T-helper 2 cell treated with Interferon-gamma antibody and Interleukin-4, amounts not matched to agents 5 μg/mL and 100 μg/mL, for 36 hours (primary cell): ENCODE measurements around the gene PLG.
"Not testable (repeated sequence)": the region's sequence is repeated elsewhere in the genome, so short reads cannot be mapped to it uniquely, and the experiment has no call there.

Experiments used
- DNase-seq: peaks from one replicate; pipeline ENCODE4 v3.0.0; 2021; ENCODE audit warnings: low spot score
- H3K27ac Mint-ChIP-seq: one replicate; pipeline ENCODE4 v1.8.0; 2021; ENCODE audit warnings: mild to moderate bottlenecking, mixed read lengths
- H3K27me3 Mint-ChIP-seq: one replicate; pipeline ENCODE4 v1.8.0; 2021; ENCODE audit warnings: low read depth, mixed read lengths
- H3K36me3 Mint-ChIP-seq: one replicate; pipeline ENCODE4 v1.8.0; 2021; ENCODE audit warnings: low read depth, mixed read lengths
- H3K4me1 Mint-ChIP-seq: one replicate; pipeline ENCODE4 v1.8.0; 2021; ENCODE audit warnings: low read depth, mixed read lengths
- H3K4me3 Mint-ChIP-seq: one replicate; pipeline ENCODE4 v1.8.0; 2022; ENCODE audit warnings: mild to moderate bottlenecking, moderate library complexity, mixed read lengths
- H3K9me3 Mint-ChIP-seq: one replicate; pipeline ENCODE4 v1.8.0; 2021; ENCODE audit warnings: mixed read lengths

The PLG gene

DNA sequence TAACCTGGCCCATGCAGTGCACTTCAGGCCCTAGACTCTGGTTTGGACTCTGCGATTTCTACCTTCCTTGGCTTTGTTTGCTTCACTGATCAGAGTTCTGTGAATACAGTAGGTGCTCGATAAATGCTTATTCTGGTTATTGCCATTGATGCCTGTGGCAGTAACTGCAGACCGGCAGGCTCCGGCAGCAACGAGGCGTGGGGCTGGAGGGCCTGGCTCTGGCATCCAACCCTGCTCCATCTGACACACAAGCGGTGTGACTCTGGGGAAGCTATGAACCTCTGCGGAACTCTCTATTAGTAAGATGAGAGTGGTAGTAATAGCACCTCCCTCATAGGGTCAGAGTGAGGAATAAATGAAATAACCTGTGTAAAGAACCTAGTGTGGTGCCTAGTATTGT, 66.1 kb downstream of the PLG start:
- H3K36me3 Mint-ChIP-seq, result no peaks in the 10 kb centered on the region
- H3K4me1 Mint-ChIP-seq, result no peaks in the 10 kb centered on the region
- H3K27ac Mint-ChIP-seq, result no peak overlapping the region
- DNase-seq, result no peak
- H3K4me3 Mint-ChIP-seq, result no peak overlapping the region
- peaks cover 20% of the 10 kb centered on the region for H3K27me3 Mint-ChIP-seq
- H3K9me3 Mint-ChIP-seq, result no peaks in the 10 kb centered on the region

DNA sequence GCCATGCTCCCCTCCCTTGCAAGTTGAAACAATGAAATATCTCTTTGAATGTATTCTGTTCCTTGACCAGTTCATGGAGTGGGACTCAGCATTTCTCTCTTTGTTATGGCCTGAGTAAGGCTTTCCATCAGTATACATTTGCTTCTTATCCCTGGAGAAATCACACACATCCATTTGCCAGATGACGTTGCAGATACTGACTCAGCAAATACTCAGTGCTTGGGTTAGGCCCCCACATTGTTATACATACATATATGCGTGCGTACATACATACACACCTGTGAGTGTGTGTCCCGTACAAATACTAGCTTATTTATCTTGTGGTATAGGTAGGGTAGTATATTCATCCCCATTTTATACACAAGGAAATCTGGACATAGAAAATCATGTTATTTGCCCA, 72.4 kb downstream of the PLG start:
- H3K36me3 Mint-ChIP-seq, result no peaks in the 10 kb centered on the region
- no peaks in the 10 kb centered on the region for H3K9me3 Mint-ChIP-seq
- DNase-seq, result no peak
- H3K4me1 Mint-ChIP-seq, result no peaks in the 10 kb centered on the region
- no peak overlapping the region for H3K4me3 Mint-ChIP-seq
- H3K27me3 Mint-ChIP-seq, result no peaks in the 10 kb centered on the region
- H3K27ac Mint-ChIP-seq, result no peak overlapping the region

DNA sequence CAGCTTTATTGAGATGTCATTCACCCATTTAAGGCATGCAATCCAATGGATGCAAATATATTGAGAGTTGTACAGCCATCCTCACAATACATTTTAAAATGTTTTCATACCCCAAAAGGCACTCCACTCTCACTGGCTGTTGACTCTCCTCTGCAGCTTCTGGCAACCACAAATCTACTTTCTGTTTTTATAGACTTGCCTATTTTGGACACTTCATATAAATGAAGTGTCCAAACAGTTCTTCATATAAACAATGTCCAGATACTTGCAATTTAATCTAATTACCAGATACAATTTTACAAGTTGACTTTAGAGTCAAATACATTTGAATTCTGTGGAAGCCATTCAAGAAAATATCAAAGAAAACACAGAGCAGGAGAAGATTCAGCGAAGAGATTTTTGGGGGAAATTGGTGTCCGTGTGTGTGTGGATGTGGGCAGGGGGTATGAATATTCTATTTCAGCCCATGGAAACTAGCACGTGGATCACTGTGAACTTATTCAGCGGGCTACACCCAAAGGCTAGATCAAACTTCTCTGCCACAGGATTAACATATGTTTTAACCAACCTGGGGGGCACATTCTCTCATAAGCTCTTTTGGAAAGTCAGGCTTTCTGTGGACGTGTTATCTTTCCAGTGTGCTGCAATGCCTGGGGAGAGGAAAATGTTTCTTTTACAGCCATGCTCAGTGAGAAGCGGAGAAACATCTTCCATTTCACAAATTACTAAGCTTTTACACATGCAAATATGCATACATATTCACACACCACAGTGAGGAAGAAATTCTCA, 73.9 kb downstream of the PLG start:
- Mint-ChIP-seq H3K9me3 (no peaks in the 10 kb centered on the region), H3K4me1 (no peaks in the 10 kb centered on the region), H3K27ac (no peak overlapping the region), H3K36me3 (no peaks in the 10 kb centered on the region), H3K4me3 (no peak overlapping the region), H3K27me3 (no peaks in the 10 kb centered on the region)
- no peak for DNase-seq

DNA sequence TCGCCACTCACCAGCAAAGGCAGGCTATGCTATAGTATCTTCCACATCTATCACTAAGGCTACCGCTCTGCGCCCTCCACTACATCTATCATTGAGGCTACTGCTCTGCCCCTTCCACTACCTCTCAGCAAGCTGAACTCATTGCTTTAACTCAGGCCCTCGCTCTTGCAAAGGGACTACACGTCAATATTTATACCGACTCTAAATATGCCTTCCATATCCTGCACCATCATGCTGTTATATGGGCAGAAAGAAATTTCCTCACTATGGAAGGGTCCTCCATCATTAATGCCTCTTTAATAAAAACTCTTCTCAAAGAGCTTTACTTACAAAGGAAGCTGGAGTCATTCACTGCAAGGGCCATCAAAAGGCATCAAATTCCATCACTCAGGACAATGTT, 77.1 kb downstream of the PLG start:
- not testable (repeated sequence) for H3K27ac Mint-ChIP-seq, H3K27me3 Mint-ChIP-seq, H3K4me3 Mint-ChIP-seq, H3K9me3 Mint-ChIP-seq, H3K4me1 Mint-ChIP-seq, DNase-seq, H3K36me3 Mint-ChIP-seq

DNA sequence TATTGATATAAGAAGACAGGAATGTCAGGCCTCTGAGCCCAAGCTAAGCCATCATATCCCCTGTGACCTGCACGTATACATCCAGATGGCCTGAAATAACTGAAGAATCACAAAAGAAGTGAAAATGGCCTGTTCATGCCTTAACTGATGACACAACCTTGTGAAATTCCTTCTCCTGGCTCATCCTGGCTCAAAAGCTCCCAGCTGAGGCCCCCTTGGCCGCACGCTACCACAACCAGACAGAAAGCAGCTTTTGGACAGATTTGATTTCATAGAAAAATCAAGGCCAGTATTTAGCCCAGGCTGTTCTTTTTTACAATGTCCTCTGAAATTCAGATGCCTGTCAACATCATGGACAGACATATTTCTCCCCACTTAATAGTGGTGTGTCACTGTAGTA, 78.6 kb downstream of the PLG start:
- not testable (repeated sequence) for H3K4me3 Mint-ChIP-seq, H3K9me3 Mint-ChIP-seq, H3K36me3 Mint-ChIP-seq, H3K27ac Mint-ChIP-seq, H3K27me3 Mint-ChIP-seq, DNase-seq, H3K4me1 Mint-ChIP-seq

GRCh38 chr6:160781298-160781697, 79.3 kb downstream of the PLG start:
- DNase-seq, result no peak
- Mint-ChIP-seq H3K27ac (no peak overlapping the region), H3K9me3 (no peaks in the 10 kb centered on the region), H3K36me3 (no peaks in the 10 kb centered on the region), H3K27me3 (no peaks in the 10 kb centered on the region), H3K4me3 (no peak overlapping the region), H3K4me1 (no peaks in the 10 kb centered on the region)

GRCh38 chr6:160782228-160782627, 80.2 kb downstream of the PLG start:
- no peak for DNase-seq
- no peak overlapping the region for H3K4me3 Mint-ChIP-seq
- no peaks in the 10 kb centered on the region for H3K36me3 Mint-ChIP-seq
- no peak overlapping the region for H3K27ac Mint-ChIP-seq
- H3K9me3 Mint-ChIP-seq, result peaks cover 2% of the 10 kb centered on the region
- no peaks in the 10 kb centered on the region for H3K27me3 Mint-ChIP-seq
- no peaks in the 10 kb centered on the region for H3K4me1 Mint-ChIP-seq

DNA sequence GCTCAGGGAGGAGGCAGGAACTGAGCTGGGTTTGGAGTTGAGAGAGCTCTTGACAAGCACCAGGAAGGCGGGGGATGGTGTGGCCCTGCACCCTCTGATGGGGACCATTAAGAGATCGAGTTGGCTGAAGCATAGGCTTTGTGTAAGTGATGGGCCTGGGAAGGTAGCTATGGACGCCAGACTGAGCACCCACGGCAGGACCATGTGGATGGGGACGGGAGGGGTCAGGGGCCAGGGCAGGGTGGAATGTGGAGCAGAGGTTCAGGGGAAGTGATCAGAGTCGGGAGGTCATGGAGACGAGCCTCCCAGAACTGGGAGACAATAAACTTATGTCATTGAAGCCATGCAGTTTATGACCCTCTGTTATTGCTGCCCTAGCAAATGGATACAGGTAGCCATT, 81.7 kb downstream of the PLG start:
- DNase-seq, result no peak
- Mint-ChIP-seq H3K27ac (no peak overlapping the region), H3K4me3 (no peak overlapping the region), H3K9me3 (peaks cover 10% of the 10 kb centered on the region), H3K27me3 (no peaks in the 10 kb centered on the region), H3K36me3 (no peaks in the 10 kb centered on the region), H3K4me1 (no peaks in the 10 kb centered on the region)

- H3K36me3 Mint-ChIP-seq, H3K27ac Mint-ChIP-seq, H3K4me1 Mint-ChIP-seq, DNase-seq, H3K27me3 Mint-ChIP-seq, H3K9me3 Mint-ChIP-seq, H3K4me3 Mint-ChIP-seq: not testable (repeated sequence)
Observed at GRCh38 chr6:160788126-160788525, 86.1 kb downstream of the PLG start.

DNA sequence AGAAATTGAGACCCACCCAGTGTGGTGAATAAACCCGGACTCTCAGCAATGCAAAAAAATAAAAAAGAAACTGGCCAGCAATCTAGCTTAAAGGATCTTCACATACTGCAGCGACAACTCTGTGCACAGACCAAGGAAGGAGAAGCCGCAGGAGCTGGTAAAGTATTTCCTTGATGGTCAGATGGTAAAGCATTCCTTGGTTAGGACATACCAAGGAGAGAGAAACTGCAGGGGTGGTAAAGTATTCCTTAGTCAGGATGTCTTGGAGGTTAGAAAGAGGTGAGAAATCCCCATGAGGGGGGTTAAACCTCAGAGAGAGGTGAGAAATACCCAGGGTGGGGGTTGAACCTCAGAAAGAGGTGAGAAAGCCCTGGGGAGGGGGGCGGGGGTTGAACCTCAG, 86.8 kb downstream of the PLG start:
- no peak overlapping the region for H3K27ac Mint-ChIP-seq
- H3K4me3 Mint-ChIP-seq, result no peak overlapping the region
- no peaks in the 10 kb centered on the region for H3K27me3 Mint-ChIP-seq
- no peaks in the 10 kb centered on the region for H3K36me3 Mint-ChIP-seq
- no peaks in the 10 kb centered on the region for H3K4me1 Mint-ChIP-seq
- DNase-seq, result no peak
- H3K9me3 Mint-ChIP-seq, result peaks cover 10% of the 10 kb centered on the region

DNA sequence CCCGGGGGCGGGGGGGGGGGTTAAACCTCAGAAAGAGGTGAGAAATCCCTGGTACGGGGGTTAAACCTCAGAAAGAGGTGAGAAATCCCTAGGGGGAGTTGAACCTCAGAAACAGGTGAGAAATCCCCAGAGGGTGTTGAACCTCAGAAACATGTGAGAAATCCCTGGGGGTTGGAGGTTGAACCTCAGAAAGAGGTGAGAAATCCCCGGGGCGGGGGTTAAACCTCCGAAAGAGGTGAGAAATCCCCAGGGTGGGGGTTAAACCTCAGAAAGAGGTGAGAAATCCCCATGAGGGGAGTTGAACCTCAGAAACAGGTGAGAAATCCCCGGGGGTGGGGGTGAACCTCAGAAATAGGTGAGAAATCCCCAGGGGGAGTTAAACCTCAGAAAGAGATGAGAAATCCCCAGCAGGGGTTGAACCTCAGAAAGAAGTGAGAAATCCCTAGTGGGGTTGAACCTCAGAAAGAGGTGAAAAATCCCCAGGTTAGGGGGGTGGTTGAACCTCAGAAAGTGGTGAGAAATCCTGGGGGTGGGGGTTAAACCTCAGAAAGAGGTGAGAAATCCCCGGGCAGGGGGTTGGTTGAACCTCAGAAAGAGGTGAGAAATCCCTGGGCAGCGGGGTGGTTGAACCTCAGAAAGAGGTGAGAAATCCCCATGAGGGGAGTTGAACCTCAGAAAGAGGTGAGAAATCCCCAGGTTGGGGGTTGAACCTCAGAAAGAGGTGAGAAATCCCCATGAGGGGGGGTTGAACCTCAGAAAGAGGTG, 87.4 kb downstream of the PLG start:
- H3K36me3 Mint-ChIP-seq, result no peaks in the 10 kb centered on the region
- DNase-seq, result no peak
- H3K27ac Mint-ChIP-seq, result no peak overlapping the region
- H3K27me3 Mint-ChIP-seq, result no peaks in the 10 kb centered on the region
- H3K9me3 Mint-ChIP-seq, result peaks cover 10% of the 10 kb centered on the region
- no peaks in the 10 kb centered on the region for H3K4me1 Mint-ChIP-seq
- no peak overlapping the region for H3K4me3 Mint-ChIP-seq

DNA sequence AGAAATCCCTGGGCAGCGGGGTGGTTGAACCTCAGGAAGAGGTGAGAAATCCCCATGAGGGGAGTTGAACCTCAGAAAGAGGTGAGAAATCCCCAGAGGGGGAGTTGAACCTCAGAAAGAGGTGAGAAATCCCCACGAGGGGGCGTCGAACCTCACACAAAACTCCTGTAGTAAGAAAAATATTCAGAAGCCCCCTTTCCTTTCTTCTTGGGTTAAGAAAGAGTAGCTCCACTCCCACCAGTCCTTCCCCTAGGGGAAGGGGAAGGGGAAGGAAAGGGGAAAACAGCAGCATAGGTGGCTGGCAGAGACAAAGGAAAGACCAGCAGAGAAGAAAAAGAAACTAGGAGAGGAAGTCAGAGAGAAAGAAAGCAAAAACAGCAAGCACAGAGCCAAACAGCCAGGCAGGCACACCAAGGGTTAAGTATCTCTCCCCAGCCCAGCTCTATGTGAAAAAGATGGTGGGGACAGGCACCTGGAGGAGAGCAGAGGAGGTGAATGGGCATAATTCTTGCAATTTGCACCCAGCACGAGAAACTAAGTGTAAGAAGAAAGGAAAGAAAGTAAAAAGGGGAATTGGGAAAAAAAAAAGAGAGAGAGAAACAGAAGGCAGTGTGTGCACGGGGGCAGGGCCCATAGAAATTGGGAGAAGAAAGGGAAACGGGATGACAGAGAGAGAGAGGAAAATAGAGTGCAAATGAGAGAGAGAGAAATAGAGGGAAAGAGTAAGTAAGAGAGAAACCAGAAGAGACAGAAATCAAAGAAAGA, 88.2 kb downstream of the PLG start:
- no peak overlapping the region for H3K27ac Mint-ChIP-seq
- no peaks in the 10 kb centered on the region for H3K4me1 Mint-ChIP-seq
- H3K4me3 Mint-ChIP-seq, result no peak overlapping the region
- no peak for DNase-seq
- peaks cover 10% of the 10 kb centered on the region for H3K9me3 Mint-ChIP-seq
- H3K27me3 Mint-ChIP-seq, result no peaks in the 10 kb centered on the region
- H3K36me3 Mint-ChIP-seq, result no peaks in the 10 kb centered on the region

DNA sequence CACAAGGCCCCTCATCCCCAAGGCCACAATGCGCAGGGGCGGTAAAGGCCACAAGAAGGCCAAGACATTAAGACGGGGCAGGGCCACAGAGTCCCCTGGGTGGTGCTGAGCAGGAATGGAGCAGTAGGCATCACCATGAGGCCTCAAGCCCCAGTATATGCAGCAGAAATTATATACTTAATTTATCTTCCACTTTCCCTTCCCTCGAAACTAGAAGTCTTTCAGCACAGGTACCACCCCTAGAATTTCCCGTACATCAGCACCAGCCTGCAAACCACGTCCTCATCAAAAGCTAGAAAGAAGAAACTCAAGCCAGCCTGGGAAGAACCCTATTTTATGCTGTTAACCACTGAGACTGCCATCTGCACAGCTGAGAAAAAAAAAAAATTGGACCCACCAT, 89.4 kb downstream of the PLG start:
- no peaks in the 10 kb centered on the region for H3K27me3 Mint-ChIP-seq
- H3K4me1 Mint-ChIP-seq, result no peaks in the 10 kb centered on the region
- no peaks in the 10 kb centered on the region for H3K36me3 Mint-ChIP-seq
- H3K27ac Mint-ChIP-seq, result no peak overlapping the region
- DNase-seq, result no peak
- no peak overlapping the region for H3K4me3 Mint-ChIP-seq
- peaks cover 10% of the 10 kb centered on the region for H3K9me3 Mint-ChIP-seq

DNA sequence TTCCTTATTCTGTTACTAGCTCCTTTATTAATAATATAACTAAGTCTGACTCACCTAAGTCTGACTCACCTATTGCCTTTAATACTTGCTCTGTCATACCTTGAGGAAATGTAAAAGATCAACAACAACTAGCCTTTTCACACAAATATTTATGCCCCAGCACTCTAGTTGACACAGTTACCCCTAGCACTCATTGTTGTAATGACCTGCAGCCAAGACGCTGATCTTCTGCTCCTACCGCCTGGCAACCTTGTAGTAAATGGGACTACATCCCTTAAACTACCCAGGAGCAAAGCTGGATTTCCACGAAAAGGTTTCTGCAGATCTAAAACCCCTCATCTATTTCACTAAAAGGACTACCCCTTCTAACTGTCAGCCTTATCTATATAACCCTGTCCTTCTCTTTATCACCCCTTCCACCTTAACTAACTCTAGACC, 90.0 kb downstream of the PLG start:
- no peak for DNase-seq
- H3K4me3 Mint-ChIP-seq, result no peak overlapping the region

More for the DNA sequence above, 90.0 kb downstream of the PLG start:
- H3K9me3 Mint-ChIP-seq, result peaks cover 13% of the 10 kb centered on the region
- H3K27ac Mint-ChIP-seq, result no peak overlapping the region
- no peaks in the 10 kb centered on the region for H3K4me1 Mint-ChIP-seq
- no peaks in the 10 kb centered on the region for H3K36me3 Mint-ChIP-seq
- no peaks in the 10 kb centered on the region for H3K27me3 Mint-ChIP-seq
